ENCODE data around the gene GEN1. TPM values are rescaled to one million over a fixed set of nuclear protein-coding genes. Genes with fewer than 3 reads are reported as not detected.

GEN1 gene
- total RNA-seq, 2 donors from 2014 or later, result 6.5 to 7.6 TPM

DNA sequence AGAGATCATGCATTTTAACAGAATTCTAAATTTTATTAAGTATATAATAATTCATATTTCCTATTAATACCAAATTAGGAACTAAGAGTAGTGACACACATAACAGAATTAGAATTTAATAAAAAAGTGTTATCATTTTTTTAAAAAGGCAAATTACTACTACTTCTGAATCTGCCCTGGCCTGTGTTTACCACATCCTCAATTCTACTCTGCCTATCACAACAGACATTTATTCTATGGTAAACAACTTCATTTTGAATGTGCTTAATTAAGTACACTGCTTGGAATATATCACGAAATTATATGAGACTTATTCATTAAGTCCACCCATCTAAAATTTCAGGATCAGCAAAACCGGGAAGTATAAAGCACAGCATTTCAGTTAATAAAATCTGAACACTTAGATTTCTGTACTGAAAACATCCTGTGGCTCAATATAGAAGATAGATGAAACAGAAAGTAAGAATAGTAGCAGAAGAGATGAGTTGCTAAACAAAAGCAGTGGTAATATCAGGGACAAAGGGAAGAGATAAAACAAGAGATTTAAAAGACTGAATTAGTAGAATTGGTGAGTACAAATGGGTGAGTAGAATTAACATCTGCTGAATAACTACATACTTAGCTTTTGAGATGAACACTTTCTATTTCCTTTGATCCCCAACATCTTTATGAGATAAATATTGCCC is 4.0 kb upstream of the GEN1 start:
- H3K9me3 ChIP-seq, result no peaks in the 10 kb centered on the region
- intact Hi-C loops (cut with DNase I), result no loop called here

DNA sequence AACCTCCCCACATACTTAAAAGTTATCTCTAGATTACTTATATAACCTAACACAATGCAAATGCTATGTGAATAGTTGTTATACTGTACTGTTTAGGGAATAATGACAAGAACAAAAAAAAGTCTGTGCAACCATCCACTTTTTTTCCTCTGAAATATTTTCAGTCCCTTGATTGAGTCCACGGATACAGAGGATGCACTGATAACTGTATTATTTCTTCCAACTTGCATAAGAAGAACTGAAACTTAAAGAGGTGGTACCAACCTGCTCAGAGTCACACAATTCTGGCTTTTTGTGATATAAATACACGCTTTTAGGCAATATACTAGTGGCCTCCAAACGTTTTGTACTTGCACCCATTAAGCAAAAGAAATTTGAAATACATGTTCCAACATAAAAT is 1.7 kb upstream of the GEN1 start:
- Histone ChIP-seq H3K27me3 (no peaks in the 10 kb centered on the region), H3K36me3 (replicated peaks in 1 of 2; ENCODE audit: insufficient read depth in 1 of 2, low read depth in 2 of 2) (no peaks in the 10 kb centered on the region), H3K4me3 (no peak overlapping the region), H3K9me3 (no peaks in the 10 kb centered on the region), H3K27ac (no peak overlapping the region), H3K4me1 (peaks cover 17% of the 10 kb centered on the region)
- DNase-seq, result no peak
- intact Hi-C loops (cut with DNase I), result no loop called here
- 41 to 47% methylated on average over 3 of the region's 3 CpGs for WGBS, 2 donors
- ATAC-seq, result no peak
- TF ChIP-seq POLR2A (IDR thresholded peaks at IDR 0.05), result no peak
- TF ChIP-seq CTCF (IDR thresholded peaks at IDR 0.05), result no peak

More for the DNA sequence above, 4.0 kb upstream of the GEN1 start:
- WGBS, 2 donors, result 91 to 92% methylated on average over 2 of the region's 2 CpGs
- ATAC-seq (no peak), DNase-seq (no peak)
- Histone ChIP-seq H3K27ac (no peak overlapping the region), H3K36me3 (replicated peaks in 1 of 2; ENCODE audit: insufficient read depth in 1 of 2, low read depth in 2 of 2) (no peaks in the 10 kb centered on the region), H3K4me3 (no peak overlapping the region), H3K4me1 (peaks cover 17% of the 10 kb centered on the region), H3K27me3 (no peaks in the 10 kb centered on the region)
- TF ChIP-seq POLR2A (IDR thresholded peaks at IDR 0.05) (no peak), CTCF (IDR thresholded peaks at IDR 0.05) (no peak)

- intact Hi-C loops (cut with DNase I), result no loop called here
- peak; percentile 78 for ATAC-seq
- peak overlapping the region; percentile 67 to 88 for H3K4me3 ChIP-seq
Measured at GRCh38 chr2:17752892-17753802, 791 bp upstream of the GEN1 start.

GRCh38 chr2:17754773-17755425 is 961 bp downstream of the GEN1 start:
- Histone ChIP-seq H3K4me3 (no peak overlapping the region), H3K27ac (no peak overlapping the region)

More at GRCh38 chr2:17752892-17753802, 791 bp upstream of the GEN1 start:
- H3K27ac ChIP-seq, result peak overlapping the region; percentile 93 to 99 (median 96)
- H3K9me3 ChIP-seq, result no peaks in the 10 kb centered on the region
- TF ChIP-seq POLR2A (IDR thresholded peaks at IDR 0.05) (peak in 2 of 3 donors; percentile 63 to 64), CTCF (IDR thresholded peaks at IDR 0.05) (no peak)
- H3K27me3 ChIP-seq, result no peaks in the 10 kb centered on the region
- H3K4me1 ChIP-seq, result peaks cover 17% of the 10 kb centered on the region
- WGBS, 2 donors, result 1% methylated on average over 17 to 60 of the region's 70 CpGs
- no peaks in the 10 kb centered on the region for H3K36me3 ChIP-seq (replicated peaks in 1 of 2; ENCODE audit: insufficient read depth in 1 of 2, low read depth in 2 of 2)
- peak; percentile 50 to 81 (median 60) for DNase-seq

More at GRCh38 chr2:17754773-17755425, 961 bp downstream of the GEN1 start:
- H3K9me3 ChIP-seq, result no peaks in the 10 kb centered on the region
- DNase-seq (no peak), ATAC-seq (no peak)
- 23 to 28% methylated on average over 8 of the region's 8 CpGs for WGBS, 2 donors
- H3K27me3 ChIP-seq, result no peaks in the 10 kb centered on the region
- no peak for TF ChIP-seq CTCF (IDR thresholded peaks at IDR 0.05)
- TF ChIP-seq POLR2A (IDR thresholded peaks at IDR 0.05), result no peak
- H3K36me3 ChIP-seq (replicated peaks in 1 of 2; ENCODE audit: insufficient read depth in 1 of 2, low read depth in 2 of 2), result no peaks in the 10 kb centered on the region
- peaks cover 17% of the 10 kb centered on the region for H3K4me1 ChIP-seq
- intact Hi-C loops (cut with DNase I), result no loop called here
